GM18505 (cell line): Measurements from ENCODE around the gene PRLHR.

Experiments used
- ATAC-seq: cut with Tn5 transposase; IDR thresholded peaks from one replicate; pipeline ENCODE4 v1.9.1; 2021; ENCODE audit not compliant: unreplicated experiment
- POLR2A ChIP-seq: IDR thresholded peaks from 4 replicates; pipeline ENCODE4 v1.6.1; 2011; ENCODE audit warnings: borderline replicate concordance; ENCODE audit not compliant: insufficient read depth, insufficient read length; ENCODE audit errors: extremely low read depth

The PRLHR gene

DNA sequence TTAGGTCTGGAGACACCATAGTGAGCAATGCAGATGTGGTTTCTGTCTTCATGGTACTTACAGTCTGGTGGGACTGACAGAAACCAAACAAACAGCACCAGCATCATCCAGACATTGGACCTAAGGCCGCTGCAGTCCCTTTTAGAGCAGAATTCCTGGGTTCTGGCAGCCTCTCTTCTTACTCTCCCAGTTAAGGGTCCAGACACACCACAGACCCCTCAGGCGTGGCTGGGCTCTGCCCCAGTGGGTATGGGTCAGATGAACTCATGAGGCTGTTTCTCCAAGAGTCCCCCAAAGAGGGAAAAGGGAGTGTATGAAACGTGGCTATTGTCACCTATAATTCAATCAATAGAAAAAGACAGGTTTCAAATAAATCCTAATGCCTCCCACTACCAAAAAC lies 31.3 kb downstream of the PRLHR start:
- ATAC-seq: no peak
- TF ChIP-seq POLR2A: no peak

DNA sequence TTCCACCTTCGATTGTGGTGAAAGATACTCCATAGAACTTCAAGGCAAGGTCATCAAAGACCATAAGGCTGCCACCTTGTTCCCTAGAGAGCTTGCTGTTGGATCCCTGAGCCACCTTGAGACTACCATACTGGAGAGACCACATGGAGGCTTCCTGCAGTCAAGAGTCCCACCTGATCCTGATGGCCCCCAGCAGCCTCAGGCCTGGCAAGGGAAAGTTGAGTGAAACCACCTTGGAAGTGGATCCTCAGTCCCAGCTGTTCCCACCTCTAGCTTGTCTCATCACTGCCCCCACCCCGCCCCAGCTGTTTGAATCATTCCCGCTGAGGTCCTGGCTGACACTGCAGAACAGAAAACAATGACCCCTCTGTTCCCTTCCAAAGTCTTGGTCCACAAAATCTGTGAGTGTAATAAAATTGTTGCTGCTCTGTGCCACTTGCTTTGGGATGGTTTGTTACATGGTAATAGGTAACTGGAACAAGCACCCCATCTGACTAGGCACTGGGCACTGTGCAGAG lies 32.0 kb downstream of the PRLHR start:
- ATAC-seq: no peak
- TF ChIP-seq POLR2A: no peak

DNA sequence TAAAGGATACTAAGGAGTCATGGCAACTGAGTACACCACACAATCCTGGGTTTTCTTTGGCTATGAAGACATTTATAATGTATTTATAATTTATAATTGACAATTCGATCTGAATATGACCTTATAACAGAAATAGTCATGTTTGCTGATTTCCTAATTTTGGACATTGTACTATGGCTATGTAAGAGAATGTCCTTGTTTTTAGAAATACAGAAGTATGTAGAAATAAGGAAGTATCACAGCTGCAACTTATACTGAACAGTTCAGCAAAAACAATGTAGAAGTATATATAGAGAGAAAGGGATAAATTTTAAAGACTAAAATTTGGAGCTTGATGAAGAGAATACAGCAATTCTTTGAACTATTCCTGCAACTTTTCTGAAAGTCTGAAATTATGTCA lies 32.6 kb downstream of the PRLHR start:
- no peak for TF ChIP-seq POLR2A
- no peak for ATAC-seq

DNA sequence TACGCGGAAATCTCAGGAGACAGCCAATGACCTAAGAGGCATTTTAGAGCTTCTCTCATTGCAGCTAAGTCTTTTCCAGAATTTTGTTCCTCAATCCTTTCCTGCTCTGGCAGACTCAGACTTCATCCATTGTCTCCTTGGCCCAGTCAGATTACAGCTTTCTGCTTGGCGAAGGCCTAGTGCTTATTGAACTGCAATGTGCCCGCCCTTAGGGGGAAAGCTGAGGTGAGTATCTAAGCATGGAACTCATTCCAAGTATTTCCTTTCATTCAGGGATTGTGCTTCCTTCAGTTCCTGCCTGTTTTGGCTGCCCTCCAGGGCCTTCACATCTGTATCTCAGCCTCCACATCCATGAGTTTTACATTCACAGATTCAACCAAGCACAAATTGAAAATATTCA lies 37.5 kb downstream of the PRLHR start:
- ATAC-seq: no peak
- TF ChIP-seq POLR2A: no peak

DNA sequence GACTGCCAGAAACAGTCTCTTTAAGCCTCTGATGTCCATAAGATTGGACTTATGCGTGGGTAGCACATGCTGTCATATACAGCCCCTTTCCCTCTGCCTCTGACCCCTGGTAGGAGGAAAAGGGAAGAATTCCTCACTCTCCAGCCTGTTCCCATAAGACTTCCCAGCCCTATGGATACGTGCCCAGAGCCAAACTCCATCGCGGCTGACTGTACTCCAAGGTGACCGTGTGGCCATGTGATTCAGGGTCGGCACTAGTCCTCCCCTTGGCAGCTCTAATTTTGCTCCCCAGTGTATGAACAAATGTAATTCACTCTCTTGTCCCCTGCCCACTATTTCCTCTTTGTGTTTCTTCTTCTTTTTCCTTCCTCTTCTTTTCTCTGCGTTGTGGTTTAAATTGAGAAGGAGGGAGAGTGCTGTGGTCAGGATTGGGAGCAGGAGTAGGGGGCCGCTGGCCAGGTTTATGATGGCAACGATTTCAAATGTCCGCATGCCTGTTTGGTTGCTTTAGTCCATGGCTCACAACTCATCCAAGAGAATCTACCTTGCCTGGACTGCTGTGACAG lies 43.8 kb downstream of the PRLHR start:
- TF ChIP-seq POLR2A: no peak

DNA sequence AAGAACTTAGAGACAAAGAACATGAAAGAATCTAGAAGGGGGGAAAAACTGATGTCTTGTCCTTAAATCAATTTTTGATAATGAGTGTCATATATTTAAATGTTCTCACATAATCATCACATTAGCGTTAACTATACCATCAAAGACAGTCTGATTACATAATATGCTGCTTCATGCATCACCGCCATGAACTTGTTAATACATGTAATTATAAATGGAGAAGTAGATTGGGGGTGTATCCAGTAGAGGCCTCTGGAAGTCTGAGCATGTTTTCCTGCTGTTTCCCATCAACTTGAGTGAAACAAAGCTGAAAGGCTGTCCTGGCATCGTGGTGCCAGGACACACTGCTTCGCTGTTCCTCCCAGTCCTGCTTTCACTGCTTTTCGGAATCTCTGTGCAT lies 48.2 kb downstream of the PRLHR start:
- ATAC-seq: no peak
- no peak for TF ChIP-seq POLR2A

More for the DNA sequence above, 43.8 kb downstream of the PRLHR start:
- ATAC-seq: no peak

DNA sequence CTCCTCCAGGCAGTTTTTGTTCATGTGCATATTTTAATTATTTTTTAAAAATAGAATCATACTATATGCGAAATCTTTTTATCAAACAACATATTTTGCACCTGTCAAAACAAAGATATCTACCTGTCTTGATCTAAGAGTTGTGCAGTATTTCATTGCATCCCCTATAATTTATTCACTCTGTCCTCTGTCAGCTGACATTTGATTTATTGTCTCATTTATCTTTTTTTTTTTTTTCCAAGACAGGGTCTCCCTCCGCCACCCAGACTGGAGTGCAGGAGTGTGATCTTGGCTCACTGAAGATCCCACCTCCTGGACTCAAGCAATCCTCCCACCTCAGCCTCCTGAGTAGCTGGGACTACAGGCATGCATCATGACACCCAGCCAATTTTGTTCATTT lies 49.0 kb downstream of the PRLHR start:
- no peak for TF ChIP-seq POLR2A
- ATAC-seq: no peak

DNA sequence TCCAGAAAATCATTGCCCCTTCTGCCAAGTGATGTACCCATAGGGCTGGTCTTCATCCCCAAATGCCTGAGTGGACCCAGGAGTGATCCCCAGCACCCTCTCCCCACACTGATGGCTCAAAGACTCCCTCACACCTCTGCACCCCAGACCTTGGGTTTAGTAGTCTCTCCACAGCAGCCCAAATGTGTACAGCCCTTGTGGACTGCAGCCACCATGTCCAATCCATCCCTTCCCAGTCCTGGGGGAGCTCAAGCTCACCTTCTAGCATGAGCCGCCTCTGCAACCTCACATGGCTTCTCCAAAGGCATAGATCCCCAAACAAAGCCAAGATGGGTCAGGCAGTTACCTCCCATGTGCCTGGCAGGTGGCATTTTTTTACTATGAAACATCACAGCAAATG lies 50.1 kb downstream of the PRLHR start:
- ATAC-seq: no peak

DNA sequence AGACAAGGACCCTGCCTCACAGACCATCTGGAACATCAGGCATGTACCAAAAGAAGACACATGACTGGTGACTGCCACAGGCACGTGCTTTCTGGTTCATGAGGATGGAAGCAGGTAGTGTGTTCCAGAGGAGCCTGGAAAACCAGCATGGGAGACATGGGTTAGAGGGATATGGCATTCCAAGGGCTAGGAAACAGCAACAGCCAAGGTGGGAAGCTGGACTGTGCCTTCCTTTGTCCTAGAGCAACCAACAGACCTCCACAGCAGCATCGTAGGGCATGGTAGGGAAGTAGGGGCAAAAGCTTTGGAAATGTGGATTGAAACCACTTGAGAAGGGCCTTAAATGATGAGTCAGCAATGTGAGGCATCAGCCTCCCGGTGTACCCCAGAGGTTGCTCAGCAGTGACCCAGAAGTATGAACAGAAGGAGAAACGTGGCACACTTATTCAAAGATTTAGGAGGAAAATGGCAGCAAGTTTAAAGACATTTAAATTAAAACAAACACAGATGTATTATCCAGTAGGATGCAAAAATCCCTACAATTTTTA lies 51.0 kb downstream of the PRLHR start:
- no peak for TF ChIP-seq POLR2A
- no peak for ATAC-seq

More for the DNA sequence above, 50.1 kb downstream of the PRLHR start:
- no peak for TF ChIP-seq POLR2A

DNA sequence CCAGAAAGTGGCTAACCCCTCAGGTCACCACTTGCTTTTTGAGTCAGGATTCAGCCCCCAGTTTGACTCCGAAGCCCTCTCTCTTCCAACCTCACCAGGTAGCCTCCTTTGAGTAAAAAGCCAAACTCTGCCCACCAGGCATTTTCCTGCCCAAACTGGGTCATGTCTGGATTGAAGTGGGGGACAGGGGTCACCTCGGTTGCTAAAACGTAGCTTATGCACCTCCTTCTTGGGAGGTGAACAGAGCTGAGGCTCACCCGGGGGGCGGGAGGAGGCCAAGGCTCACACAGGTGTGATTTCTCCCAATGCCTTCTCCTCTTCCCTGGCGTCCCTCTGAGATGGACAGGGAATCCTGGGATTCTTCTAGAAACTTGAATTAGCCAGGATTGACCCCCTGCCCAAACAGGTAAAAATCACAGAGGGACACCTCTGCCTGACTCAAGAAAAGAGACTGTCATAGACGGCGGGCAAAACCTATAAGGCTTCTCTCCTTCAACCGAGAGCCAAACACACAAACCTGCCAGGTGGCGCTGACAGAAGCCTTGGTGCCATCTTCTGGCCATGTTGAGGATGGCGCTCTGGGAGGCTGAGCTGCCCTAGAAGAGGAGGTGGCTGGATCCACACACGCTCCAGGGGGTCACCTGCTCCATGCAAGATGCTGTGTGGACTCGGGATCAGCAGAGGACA lies 51.6 kb downstream of the PRLHR start:
- no peak for TF ChIP-seq POLR2A
- ATAC-seq: peak; percentile 55

DNA sequence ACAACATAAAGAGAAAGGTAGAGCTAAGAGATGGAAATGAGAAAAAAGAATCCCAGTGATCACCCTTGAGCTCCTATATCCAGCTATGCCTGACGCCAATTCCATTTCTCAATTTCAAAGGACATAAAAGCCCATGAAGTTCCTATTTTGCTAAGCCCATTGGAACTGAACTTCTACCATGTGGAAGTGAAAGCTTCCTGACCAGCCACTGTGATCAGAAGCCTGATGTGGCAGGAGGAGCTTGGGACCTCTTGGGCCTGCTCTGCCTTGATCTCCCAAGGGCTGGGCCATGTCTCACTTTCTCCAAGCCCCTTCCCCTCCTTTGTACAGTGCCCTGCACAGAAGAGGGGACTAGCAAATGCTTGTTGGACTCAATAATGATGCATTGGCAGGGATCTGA lies 52.7 kb downstream of the PRLHR start:
- no peak for TF ChIP-seq POLR2A

DNA sequence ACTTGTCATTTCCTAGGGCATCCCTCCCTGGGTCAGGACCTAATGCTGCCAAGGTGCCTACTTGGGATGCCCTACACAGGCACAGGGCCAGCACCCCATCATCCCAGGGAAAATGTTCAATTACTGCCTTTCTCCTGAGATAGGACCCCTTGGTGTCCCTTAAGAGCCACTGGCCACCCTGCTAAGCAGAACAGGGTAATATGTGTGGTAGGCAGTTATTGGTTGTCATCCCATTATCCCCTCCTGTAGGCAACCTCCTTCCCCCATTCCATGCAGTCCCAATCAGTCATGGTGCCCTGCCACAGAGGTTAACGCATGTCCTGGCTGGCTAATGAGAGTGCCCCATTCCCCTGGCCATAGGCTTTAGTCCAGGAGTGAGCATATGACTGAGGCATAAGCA lies 53.2 kb downstream of the PRLHR start:
- TF ChIP-seq POLR2A: no peak
- ATAC-seq: no peak

More for the DNA sequence above, 52.7 kb downstream of the PRLHR start:
- ATAC-seq: no peak

DNA sequence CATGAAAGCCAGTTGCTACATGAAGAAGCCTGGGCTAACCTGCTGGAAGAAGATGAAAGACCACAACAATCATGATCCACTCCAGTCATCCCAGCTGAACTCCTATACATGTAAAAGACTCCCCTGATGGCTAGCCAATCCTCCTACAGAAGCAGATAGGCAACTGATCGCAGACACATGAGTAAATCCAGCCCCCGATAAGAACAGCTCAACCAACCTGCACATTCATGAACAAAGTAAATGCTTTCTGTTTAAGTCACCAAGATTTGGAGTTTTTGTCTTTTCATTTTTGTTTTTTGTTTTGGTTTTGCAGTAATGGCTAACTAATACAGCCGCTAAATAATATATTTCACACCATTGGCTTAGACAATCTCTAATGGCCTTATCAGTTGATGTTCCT lies 53.7 kb downstream of the PRLHR start:
- no peak for TF ChIP-seq POLR2A
- no peak for ATAC-seq
